ENCODE results near the gene LENG8. TPM values are rescaled to one million over a fixed set of nuclear protein-coding genes. Genes with fewer than 3 reads are reported as not detected.

The LENG8 gene
- total RNA-seq, 2 donors from 2014 or later = 282 to 305 TPM

DNA sequence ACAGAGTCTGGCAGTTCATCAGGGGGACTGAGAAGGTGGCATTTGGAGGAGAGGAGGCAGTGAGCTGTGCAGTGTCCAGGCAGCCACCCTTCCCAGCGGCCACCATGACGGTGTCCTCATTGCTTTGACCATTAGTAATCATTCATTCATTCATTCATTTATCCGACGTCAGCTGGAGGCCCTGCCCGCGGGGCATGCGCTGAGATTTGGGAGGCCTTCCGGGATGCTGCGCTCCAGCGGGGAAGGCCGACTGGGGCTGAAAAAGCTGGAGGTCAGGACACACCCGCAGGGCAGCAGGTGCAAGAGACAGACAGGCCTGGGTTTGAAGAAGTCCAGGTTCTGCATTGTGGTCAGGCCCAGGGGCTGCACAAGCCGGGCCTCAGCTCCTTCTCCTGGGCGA lies 24.8 kb upstream of the LENG8 start:
- no peaks in the 10 kb centered on the region for H3K36me3 ChIP-seq
- no peak overlapping the region for H3K27ac ChIP-seq
- ATAC-seq (ENCODE audit: insufficient number of reproducible peaks, low FRiP score, low read depth) (no peak), DNase-seq (ENCODE audit: low spot score) (no peak)
- H3K4me3 ChIP-seq = no peak overlapping the region
- H3K9me3 ChIP-seq = no peaks in the 10 kb centered on the region
- H3K4me1 ChIP-seq (ENCODE audit: control insufficient read depth in 1 of 2, low read depth in 2 of 2) = no peaks in the 10 kb centered on the region
- TF ChIP-seq, protein P1, sequence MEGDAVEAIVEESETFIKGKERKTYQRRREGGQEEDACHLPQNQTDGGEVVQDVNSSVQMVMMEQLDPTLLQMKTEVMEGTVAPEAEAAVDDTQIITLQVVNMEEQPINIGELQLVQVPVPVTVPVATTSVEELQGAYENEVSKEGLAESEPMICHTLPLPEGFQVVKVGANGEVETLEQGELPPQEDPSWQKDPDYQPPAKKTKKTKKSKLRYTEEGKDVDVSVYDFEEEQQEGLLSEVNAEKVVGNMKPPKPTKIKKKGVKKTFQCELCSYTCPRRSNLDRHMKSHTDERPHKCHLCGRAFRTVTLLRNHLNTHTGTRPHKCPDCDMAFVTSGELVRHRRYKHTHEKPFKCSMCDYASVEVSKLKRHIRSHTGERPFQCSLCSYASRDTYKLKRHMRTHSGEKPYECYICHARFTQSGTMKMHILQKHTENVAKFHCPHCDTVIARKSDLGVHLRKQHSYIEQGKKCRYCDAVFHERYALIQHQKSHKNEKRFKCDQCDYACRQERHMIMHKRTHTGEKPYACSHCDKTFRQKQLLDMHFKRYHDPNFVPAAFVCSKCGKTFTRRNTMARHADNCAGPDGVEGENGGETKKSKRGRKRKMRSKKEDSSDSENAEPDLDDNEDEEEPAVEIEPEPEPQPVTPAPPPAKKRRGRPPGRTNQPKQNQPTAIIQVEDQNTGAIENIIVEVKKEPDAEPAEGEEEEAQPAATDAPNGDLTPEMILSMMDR (IDR thresholded peaks at IDR 0.05) = no peak
- peaks cover 2% of the 10 kb centered on the region for H3K27me3 ChIP-seq (replicated peaks; ENCODE audit: insufficient read depth)

DNA sequence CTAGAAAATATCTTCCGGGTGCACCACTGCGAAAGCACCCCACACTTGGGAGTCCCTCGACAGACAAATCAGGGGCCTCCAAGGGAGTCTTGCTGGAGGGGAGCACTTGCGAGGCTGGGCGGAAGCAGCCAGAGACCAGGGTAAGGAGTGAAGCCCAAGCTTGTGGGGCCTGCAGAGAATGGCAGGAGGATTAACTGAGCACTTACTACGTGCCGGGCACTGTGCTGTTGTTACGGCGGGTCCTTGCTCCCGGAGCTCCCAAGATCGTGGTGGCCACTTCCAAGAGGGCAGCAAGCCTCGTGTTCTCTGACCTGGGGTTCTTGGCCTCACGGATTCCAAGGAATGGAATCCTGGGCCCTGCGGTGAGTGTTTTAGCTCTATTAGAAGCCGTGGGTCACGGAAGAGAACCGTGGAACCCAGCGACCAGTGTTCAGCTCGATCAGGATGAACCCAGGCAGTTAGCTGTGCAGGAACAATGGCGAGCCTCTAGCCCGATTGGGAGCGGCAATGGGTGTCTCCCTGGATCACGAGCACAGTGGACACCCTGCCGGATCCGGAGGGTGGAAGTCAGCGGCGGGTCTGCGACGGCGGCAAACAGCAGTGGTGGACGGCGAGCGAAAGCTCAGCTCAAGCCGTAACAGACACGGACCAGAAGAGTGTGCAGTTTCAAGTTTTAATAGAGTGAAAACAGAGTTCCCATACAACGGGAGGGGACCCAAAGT lies 24.2 kb upstream of the LENG8 start:
- Histone ChIP-seq H3K4me1 (ENCODE audit: control insufficient read depth in 1 of 2, low read depth in 2 of 2) (no peaks in the 10 kb centered on the region), H3K27ac (no peak overlapping the region), H3K4me3 (no peak overlapping the region), H3K27me3 (replicated peaks; ENCODE audit: insufficient read depth) (peaks cover 5% of the 10 kb centered on the region), H3K9me3 (no peaks in the 10 kb centered on the region), H3K36me3 (no peaks in the 10 kb centered on the region)
- ATAC-seq (ENCODE audit: insufficient number of reproducible peaks, low FRiP score, low read depth) = no peak
- TF ChIP-seq, protein P1 (IDR thresholded peaks at IDR 0.05) = no peak
- DNase-seq (ENCODE audit: low spot score) = no peak

DNA sequence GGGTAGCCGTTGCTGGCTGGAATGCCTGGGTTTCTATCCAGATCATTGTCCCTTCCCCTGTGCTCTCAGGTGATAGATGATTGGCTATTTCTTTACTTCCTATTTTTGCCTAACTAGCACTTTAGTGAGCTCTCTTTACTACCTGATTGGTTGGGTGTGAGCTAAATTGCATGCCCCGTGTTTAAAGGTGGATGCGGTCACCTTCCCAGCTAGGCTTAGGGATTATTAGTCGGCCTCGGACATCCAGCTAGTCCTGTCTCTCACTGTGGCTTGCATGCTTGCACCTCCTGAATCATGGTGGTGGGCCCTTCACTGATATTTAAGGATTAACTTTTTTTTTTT lies 23.6 kb upstream of the LENG8 start:
- TF ChIP-seq, protein P1 (IDR thresholded peaks at IDR 0.05) = no peak
- no peak for ATAC-seq (ENCODE audit: insufficient number of reproducible peaks, low FRiP score, low read depth)
- H3K4me1 ChIP-seq (ENCODE audit: control insufficient read depth in 1 of 2, low read depth in 2 of 2) = peaks cover 0 to 2% of the 10 kb centered on the region in 2 donors
- H3K27ac ChIP-seq = no peak overlapping the region
- peaks cover 5% of the 10 kb centered on the region for H3K27me3 ChIP-seq (replicated peaks; ENCODE audit: insufficient read depth)
- no peak overlapping the region for H3K4me3 ChIP-seq
- no peaks in the 10 kb centered on the region for H3K36me3 ChIP-seq
- H3K9me3 ChIP-seq = no peaks in the 10 kb centered on the region
- no peak for DNase-seq (ENCODE audit: low spot score)

DNA sequence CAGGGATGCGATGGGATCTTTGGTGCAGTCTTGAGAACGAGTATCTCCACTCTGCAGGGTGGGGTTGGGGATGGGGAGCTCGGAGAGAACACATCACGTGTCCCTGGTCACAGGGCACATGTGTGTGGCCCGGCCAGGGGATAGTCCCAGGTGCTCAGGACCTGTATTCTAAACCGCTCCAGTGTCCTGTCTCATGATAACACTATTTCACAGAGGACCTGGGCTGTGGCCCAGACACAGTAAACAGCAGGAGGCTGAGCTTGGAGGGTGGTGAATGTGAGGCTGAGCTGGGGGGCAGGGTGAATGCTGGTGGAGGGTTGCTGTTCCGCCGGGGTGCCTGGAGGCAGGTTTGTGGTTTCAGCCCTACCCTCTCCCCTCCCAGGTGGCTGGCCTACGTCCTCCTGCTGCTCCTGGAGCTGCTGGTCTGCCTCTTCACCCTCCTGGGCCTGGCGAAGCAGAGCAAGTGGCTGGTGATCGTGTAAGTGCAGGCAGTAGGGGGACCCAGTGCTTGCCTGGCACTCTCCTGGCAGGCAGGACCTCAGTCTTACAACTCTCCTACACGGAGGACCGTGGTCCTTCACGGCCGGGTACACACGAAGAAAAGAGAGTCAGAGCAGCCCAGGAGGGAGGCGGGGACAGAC lies 22.6 kb upstream of the LENG8 start:
- Histone ChIP-seq H3K4me3 (no peak overlapping the region), H3K4me1 (ENCODE audit: control insufficient read depth in 1 of 2, low read depth in 2 of 2) (peaks cover 0 to 7% of the 10 kb centered on the region in 2 donors), H3K36me3 (no peaks in the 10 kb centered on the region), H3K27ac (no peak overlapping the region), H3K9me3 (no peaks in the 10 kb centered on the region), H3K27me3 (replicated peaks; ENCODE audit: insufficient read depth) (peaks cover 5% of the 10 kb centered on the region)
- ATAC-seq (ENCODE audit: insufficient number of reproducible peaks, low FRiP score, low read depth) (no peak), DNase-seq (ENCODE audit: low spot score) (no peak)
- TF ChIP-seq, protein P1 (IDR thresholded peaks at IDR 0.05) = no peak

DNA sequence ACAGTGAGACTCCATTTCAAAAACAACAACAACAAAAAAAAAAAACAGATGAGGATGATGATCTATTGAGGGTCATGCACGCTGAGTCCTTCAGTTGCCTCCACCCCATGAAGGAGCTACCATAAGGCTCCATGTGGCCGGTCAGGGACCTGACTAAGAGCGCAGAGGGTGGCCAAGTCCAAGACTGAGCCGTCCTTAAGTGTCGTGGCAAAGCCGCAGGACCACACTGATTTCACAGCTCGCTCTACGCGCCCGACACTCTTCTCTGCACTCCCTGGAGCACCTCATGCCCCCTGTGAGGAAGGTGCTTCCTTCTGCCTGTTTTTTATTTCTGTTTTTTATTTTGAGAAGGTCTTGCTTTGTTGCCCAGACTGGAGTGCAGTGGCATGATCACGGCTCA lies 21.4 kb upstream of the LENG8 start:
- H3K4me3 ChIP-seq = no peak overlapping the region

More for the DNA sequence above, 21.4 kb upstream of the LENG8 start:
- H3K4me1 ChIP-seq (ENCODE audit: control insufficient read depth in 1 of 2, low read depth in 2 of 2) = peaks cover 0 to 7% of the 10 kb centered on the region in 2 donors
- ATAC-seq (ENCODE audit: insufficient number of reproducible peaks, low FRiP score, low read depth) = no peak
- no peaks in the 10 kb centered on the region for H3K36me3 ChIP-seq
- no peaks in the 10 kb centered on the region for H3K9me3 ChIP-seq
- TF ChIP-seq, protein P1 (IDR thresholded peaks at IDR 0.05) = no peak
- peaks cover 5% of the 10 kb centered on the region for H3K27me3 ChIP-seq (replicated peaks; ENCODE audit: insufficient read depth)
- DNase-seq (ENCODE audit: low spot score) = no peak
- no peak overlapping the region for H3K27ac ChIP-seq
